Nephron progenitor cell (in vitro differentiated cells): ENCODE results near the gene MARCHF3.

ENCODE experiments used
- DNase-seq: peaks from one replicate; pipeline ENCODE4 v3.0.0; 2021
- H3K27ac Mint-ChIP-seq: 2 replicates; pipeline ENCODE4 v1.8.0; 2021; ENCODE audit warnings: mild to moderate bottlenecking, moderate library complexity, mixed read lengths
- H3K27me3 Mint-ChIP-seq: 2 replicates; pipeline ENCODE4 v1.8.0; 2021; ENCODE audit warnings: mild to moderate bottlenecking, low read depth, mixed read lengths; ENCODE audit not compliant: poor library complexity
- H3K36me3 Mint-ChIP-seq: 2 replicates; pipeline ENCODE4 v1.8.0; 2021; ENCODE audit warnings: low read depth, mixed read lengths
- H3K4me1 Mint-ChIP-seq: 2 replicates; pipeline ENCODE4 v1.8.0; 2021; ENCODE audit warnings: mixed read lengths
- H3K4me3 Mint-ChIP-seq: 2 replicates; pipeline ENCODE4 v1.8.0; 2021; ENCODE audit warnings: mild to moderate bottlenecking, moderate library complexity, mixed read lengths
- H3K9me3 Mint-ChIP-seq: 2 replicates; pipeline ENCODE4 v1.8.0; 2021; ENCODE audit warnings: mild to moderate bottlenecking, moderate library complexity, mixed read lengths
- CTCF ChIP-seq: fragments of 200-600 bp; sonication (generic); IDR thresholded peaks from 2 replicates; pipeline ENCODE4 v1.5.0; 2021; ENCODE audit warnings: antibody characterized with exemption

MARCHF3 gene

GRCh38 chr5:126939887-126940286, 90.5 kb downstream of the MARCHF3 start:
- Mint-ChIP-seq H3K36me3 (no peaks in the 10 kb centered on the region), H3K4me1 (peaks cover 9% of the 10 kb centered on the region), H3K27me3 (no peaks in the 10 kb centered on the region), H3K9me3 (no peaks in the 10 kb centered on the region), H3K4me3 (no peak overlapping the region), H3K27ac (no peak overlapping the region)
- DNase-seq = no peak
- TF ChIP-seq CTCF = no peak

DNA sequence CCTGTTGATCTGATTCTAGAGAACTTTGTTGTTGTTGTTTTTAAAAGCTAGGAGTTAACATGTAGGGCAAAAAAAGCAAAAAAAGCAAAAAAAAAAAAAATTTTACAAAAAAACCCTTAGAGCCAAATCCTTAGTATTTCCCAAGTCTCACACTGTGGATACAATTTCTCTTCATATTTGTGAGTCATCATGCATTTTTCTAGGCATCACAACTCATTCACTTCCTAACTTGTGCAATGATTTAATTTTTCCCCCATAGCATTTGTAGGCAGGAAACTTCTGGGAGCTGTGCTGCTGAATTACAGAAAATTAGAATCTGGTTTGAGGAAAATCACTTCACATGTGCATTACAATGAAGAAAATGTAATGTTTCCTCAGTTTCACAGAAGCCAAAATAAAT, 91.9 kb downstream of the MARCHF3 start:
- Mint-ChIP-seq H3K27me3 (no peaks in the 10 kb centered on the region), H3K27ac (peak overlapping the region; percentile 70), H3K36me3 (no peaks in the 10 kb centered on the region), H3K4me3 (no peak overlapping the region), H3K9me3 (no peaks in the 10 kb centered on the region), H3K4me1 (peaks cover 9% of the 10 kb centered on the region)
- no peak for TF ChIP-seq CTCF
- DNase-seq = no peak

- Mint-ChIP-seq H3K27me3 (no peaks in the 10 kb centered on the region), H3K36me3 (no peaks in the 10 kb centered on the region), H3K9me3 (no peaks in the 10 kb centered on the region), H3K27ac (no peak overlapping the region), H3K4me3 (no peak overlapping the region), H3K4me1 (peaks cover 9% of the 10 kb centered on the region)
- no peak for TF ChIP-seq CTCF
- no peak for DNase-seq
Measured at GRCh38 chr5:126937771-126938170, 92.6 kb downstream of the MARCHF3 start.

GRCh38 chr5:126936775-126937418, 93.5 kb downstream of the MARCHF3 start:
- Mint-ChIP-seq H3K27me3 (no peaks in the 10 kb centered on the region), H3K4me1 (peaks cover 16% of the 10 kb centered on the region), H3K36me3 (no peaks in the 10 kb centered on the region), H3K27ac (no peak overlapping the region), H3K9me3 (peaks cover 4% of the 10 kb centered on the region), H3K4me3 (no peak overlapping the region)
- DNase-seq = no peak
- no peak for TF ChIP-seq CTCF

DNA sequence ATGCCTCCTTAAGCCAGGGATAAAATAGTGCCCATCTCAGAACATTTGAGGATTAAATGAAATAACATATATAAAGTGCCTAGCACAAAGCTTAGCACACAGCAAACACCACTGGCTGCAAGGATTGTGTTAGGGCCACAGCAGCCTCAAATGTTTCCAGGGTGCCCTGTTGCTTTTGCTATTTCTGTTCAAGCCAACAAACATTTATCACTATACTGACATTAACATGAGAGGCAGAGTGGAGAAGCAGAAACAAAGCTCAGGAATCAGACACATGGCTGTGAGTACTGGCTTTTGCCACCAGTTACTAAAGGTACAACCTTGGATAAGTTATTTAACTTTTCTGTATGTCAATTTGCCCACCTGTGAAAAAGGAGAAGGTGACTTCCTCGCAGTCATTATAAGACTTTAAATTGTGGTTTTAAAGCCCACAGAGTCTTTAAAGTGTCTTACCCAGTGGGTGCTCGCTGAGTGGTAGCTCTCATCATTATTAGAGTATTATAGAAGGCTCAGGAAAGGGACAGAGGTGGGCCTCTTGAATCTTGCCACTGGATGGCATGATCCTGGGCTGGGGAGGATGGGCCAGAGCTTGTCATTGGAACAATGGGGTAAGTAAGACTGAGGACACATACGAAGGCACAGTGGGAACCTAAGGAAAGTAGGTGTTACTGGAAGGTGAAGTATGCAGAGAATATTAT, 98.2 kb downstream of the MARCHF3 start:
- DNase-seq = no peak
- Mint-ChIP-seq H3K36me3 (no peaks in the 10 kb centered on the region), H3K9me3 (peaks cover 4% of the 10 kb centered on the region), H3K4me1 (peaks cover 43% of the 10 kb centered on the region), H3K27me3 (peaks cover 3% of the 10 kb centered on the region), H3K4me3 (no peak overlapping the region), H3K27ac (no peak overlapping the region)
- TF ChIP-seq CTCF = no peak

- TF ChIP-seq CTCF = no peak
- Mint-ChIP-seq H3K4me3 (no peak overlapping the region), H3K36me3 (no peaks in the 10 kb centered on the region), H3K27ac (no peak overlapping the region), H3K27me3 (peaks cover 9% of the 10 kb centered on the region), H3K9me3 (peaks cover 4% of the 10 kb centered on the region), H3K4me1 (peaks cover 69% of the 10 kb centered on the region)
- DNase-seq = no peak
Measured at GRCh38 chr5:126928041-126928440, 102.3 kb downstream of the MARCHF3 start.
